ENCODE results near the gene DERA. TPM values are rescaled to one million over a fixed set of nuclear protein-coding genes. Genes with fewer than 3 reads are reported as not detected.

The DERA gene
- total and polyA plus RNA-seq, 2 of the 8 experiments (the other 6 are each of a cell fraction or from before 2014, with no cell fraction given): 13.1 to 17.1 TPM

- H3K9ac ChIP-seq (replicated peaks in 1 of 4; ENCODE audit: extremely low read depth in 1 of 4, low read depth in 3 of 4, low read length in 3 of 4): no peak overlapping the region
- H3K23me2 ChIP-seq (ENCODE audit: low read depth, low read length): no peaks in the 10 kb centered on the region
- ChIA-PET CTCF (ENCODE audit: partially characterized antibody) (interaction anchor here (0.8 to 1.6 kb wide), 3 partner anchors 14 to 18 kb away, joined by 3 to 5 read pairs (median 3); no protein-coding TSS in a partner anchor), POLR2A (ENCODE audit: partially characterized antibody) (interaction anchor here (1.0 to 1.2 kb wide), 3 partner anchors 12 to 1105 kb away, joined by 3 to 4 read pairs (median 3); a partner anchor contains a TSS)
- FAIRE-seq (no peak), DNase-seq (ENCODE audit: low read depth in 1 of 2, low spot score in 2 of 2) (no peak)
- H3K9me3 ChIP-seq (ENCODE audit: insufficient read depth in 2 of 2, low read depth in 1 of 2, low read length in 1 of 2): 0 out of 4 replicates have a peak, but pooled peaks cover 0 to 4% of the 10 kb centered on the region in 2 experiments
- no peaks in the 10 kb centered on the region for H3K27me3 ChIP-seq (replicated peaks in 1 of 4; ENCODE audit: control insufficient read depth in 3 of 4, extremely low read depth in 1 of 4, insufficient read depth in 3 of 4, low read length in 3 of 4)
- no peak overlapping the region for H4K5ac ChIP-seq (ENCODE audit: insufficient read length, low read depth, low read length)
- 83% methylated on average over 1 of the region's 1 CpG; no CpG with 5 or more reads in 1 of the 2 experiments for WGBS, 2 experiments (ENCODE audit: extremely low coverage in 1 of 2, insufficient coverage in 1 of 2, insufficient read length in 1 of 2, insufficient replicate concordance in 2 of 2, low coverage in 1 of 2, low lambda C conversion rate in 2 of 2, missing lambda C conversion rate in 1 of 2)
- H3K4me3 ChIP-seq (ENCODE audit: extremely low read depth in 1 of 4, insufficient read depth in 2 of 4, low read depth in 3 of 4, low read length in 4 of 4): no peak overlapping the region
- no peak overlapping the region for H3K27ac ChIP-seq (ENCODE audit: low read depth, low read length)
- H3K4ac ChIP-seq (replicated peaks; ENCODE audit: insufficient read length, low read depth, low read length): no peak overlapping the region
- H3K79me2 ChIP-seq (ENCODE audit: control insufficient read depth in 1 of 2, insufficient read depth in 2 of 2, low read length in 2 of 2): no peaks in the 10 kb centered on the region
- no peaks in the 10 kb centered on the region for H3K79me1 ChIP-seq (ENCODE audit: low read depth, low read length)
- no peak overlapping the region for H2BK120ac ChIP-seq (replicated peaks; ENCODE audit: low read depth, low read length)
- no peak overlapping the region for H3K4me2 ChIP-seq (ENCODE audit: insufficient read depth in 1 of 2, low read depth in 2 of 2, low read length in 2 of 2)
- no peak overlapping the region for H2BK20ac ChIP-seq (ENCODE audit: low read length)
- H4K91ac ChIP-seq (replicated peaks; ENCODE audit: insufficient read length, low read length): no peak overlapping the region
- H4K20me1 ChIP-seq (replicated peaks in 1 of 2; ENCODE audit: control insufficient read depth in 1 of 2, insufficient read depth in 2 of 2, low read length in 2 of 2): no peaks in the 10 kb centered on the region
- H3K4me1 ChIP-seq (replicated peaks in 1 of 4; ENCODE audit: control insufficient read depth in 3 of 4, insufficient read depth in 4 of 4, low read length in 3 of 4): peaks cover 0 to 4% (median 2%) of the 10 kb centered on the region in 4 experiments; a peak in 1 of 7 replicates
- no peak overlapping the region for H3K23ac ChIP-seq (ENCODE audit: insufficient read length)
- no peak overlapping the region for H2BK15ac ChIP-seq (ENCODE audit: low read length)
- no peak overlapping the region for H4K8ac ChIP-seq (ENCODE audit: extremely low read depth, insufficient read depth, low read length)
- no peak overlapping the region for H2AFZ ChIP-seq (ENCODE audit: low read length)
- H2BK12ac ChIP-seq (ENCODE audit: low read depth, low read length): no peak overlapping the region
- no peak overlapping the region for H3K18ac ChIP-seq (ENCODE audit: extremely low read depth, low read length)
- no peak overlapping the region for H2BK5ac ChIP-seq (ENCODE audit: low read depth, low read length)
- H3K56ac ChIP-seq (replicated peaks; ENCODE audit: insufficient read length, low read depth, low read length): no peak overlapping the region
- H3K14ac ChIP-seq (ENCODE audit: insufficient read length): no peak overlapping the region
- no peak overlapping the region for H2AK5ac ChIP-seq (ENCODE audit: low read depth, low read length)
- no peaks in the 10 kb centered on the region for H3K36me3 ChIP-seq (ENCODE audit: control insufficient read depth in 2 of 4, insufficient read depth in 4 of 4, low read length in 3 of 4)
- TF ChIP-seq CBX8 (IDR thresholded peaks at IDR 0.05; ENCODE audit: borderline replicate concordance, low read depth, low read length) (no peak), SIN3A (conservative IDR thresholded peaks at IDR 0.05 in 1 of 2, IDR thresholded peaks at IDR 0.05 in 1 of 2; ENCODE audit: low read depth in 1 of 2, low read length in 2 of 2) (no peak), ATF3 (IDR thresholded peaks at IDR 0.05; ENCODE audit: insufficient read depth, low read depth, low read length) (no peak), TAF7 (optimal IDR thresholded peaks at IDR 0.05; ENCODE audit: borderline replicate concordance, low read depth, low read length) (no peak), EP300 (IDR thresholded peaks at IDR 0.05; ENCODE audit: borderline replicate concordance in 1 of 2, low read depth in 2 of 2, low read length in 2 of 2) (no peak), EGR1 (IDR thresholded peaks at IDR 0.05; ENCODE audit: borderline replicate concordance, low read depth, low read length) (no peak), PHF8 (conservative IDR thresholded peaks at IDR 0.05; ENCODE audit: low read depth, low read length) (no peak), KDM5A (IDR thresholded peaks at IDR 0.05; ENCODE audit: low read length) (no peak), CBX5 (IDR thresholded peaks at IDR 0.05; ENCODE audit: low read depth, low read length) (no peak), HDAC6 (IDR thresholded peaks at IDR 0.05; ENCODE audit: low read depth, low read length) (no peak), KDM4A (IDR thresholded peaks at IDR 0.05; ENCODE audit: low read depth, low read length, severe bottlenecking) (no peak), E2F6 (IDR thresholded peaks at IDR 0.05) (no peak)
These were observed 35.3 kb upstream of the DERA start for GRCh38 chr12:15875863-15876262.
